Left renal pelvis (tissue), 4 donors: Measurements from ENCODE around the gene CC2D1B. TPM values are rescaled to one million over a fixed set of nuclear protein-coding genes. Genes with fewer than 3 reads are reported as not detected.
"Not testable (repeated sequence)": the region's sequence is repeated elsewhere in the genome, so short reads cannot be mapped to it uniquely, and the experiment has no call there.

Source experiments
- DNase-seq, 4 donors: peaks; one replicate each; pipeline ENCODE4 v3.0.0-alpha.2; 2013; ENCODE audit warnings: low read depth in 4 of 4, low spot score in 3 of 4
- polyA plus RNA-seq, 4 donors: library from polyadenylated mRNA; unstranded; fragments of 120-200 nt; gene quantifications; one replicate each; pipeline ENCODE4 v1.2.1, GENCODE V29; 2013; ENCODE audit not compliant: insufficient read length in 4 of 4

The CC2D1B gene, protein sequence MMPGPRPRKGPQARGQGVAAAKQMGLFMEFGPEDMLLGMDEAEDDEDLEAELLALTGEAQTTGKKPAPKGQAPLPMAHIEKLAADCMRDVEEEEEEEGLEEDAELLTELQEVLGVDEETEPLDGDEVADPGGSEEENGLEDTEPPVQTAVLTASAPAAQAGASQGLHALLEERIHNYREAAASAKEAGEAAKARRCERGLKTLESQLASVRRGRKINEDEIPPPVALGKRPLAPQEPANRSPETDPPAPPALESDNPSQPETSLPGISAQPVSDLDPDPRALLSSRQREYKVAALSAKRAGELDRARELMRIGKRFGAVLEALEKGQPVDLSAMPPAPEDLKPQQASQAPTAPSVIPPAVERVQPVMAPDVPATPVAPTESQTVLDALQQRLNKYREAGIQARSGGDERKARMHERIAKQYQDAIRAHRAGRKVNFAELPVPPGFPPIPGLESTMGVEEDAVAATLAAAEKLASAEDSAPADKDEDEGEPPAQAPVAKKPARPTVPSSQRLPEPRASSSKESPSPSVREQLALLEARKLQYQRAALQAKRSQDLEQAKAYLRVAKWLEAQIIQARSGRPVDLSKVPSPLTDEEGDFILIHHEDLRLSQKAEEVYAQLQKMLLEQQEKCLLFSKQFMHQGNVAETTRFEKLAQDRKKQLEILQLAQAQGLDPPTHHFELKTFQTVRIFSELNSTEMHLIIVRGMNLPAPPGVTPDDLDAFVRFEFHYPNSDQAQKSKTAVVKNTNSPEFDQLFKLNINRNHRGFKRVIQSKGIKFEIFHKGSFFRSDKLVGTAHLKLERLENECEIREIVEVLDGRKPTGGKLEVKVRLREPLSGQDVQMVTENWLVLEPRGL
- polyA plus RNA-seq, result 10 to 100 TPM; 19.5 to 38.6 (median 36.5) TPM

DNA sequence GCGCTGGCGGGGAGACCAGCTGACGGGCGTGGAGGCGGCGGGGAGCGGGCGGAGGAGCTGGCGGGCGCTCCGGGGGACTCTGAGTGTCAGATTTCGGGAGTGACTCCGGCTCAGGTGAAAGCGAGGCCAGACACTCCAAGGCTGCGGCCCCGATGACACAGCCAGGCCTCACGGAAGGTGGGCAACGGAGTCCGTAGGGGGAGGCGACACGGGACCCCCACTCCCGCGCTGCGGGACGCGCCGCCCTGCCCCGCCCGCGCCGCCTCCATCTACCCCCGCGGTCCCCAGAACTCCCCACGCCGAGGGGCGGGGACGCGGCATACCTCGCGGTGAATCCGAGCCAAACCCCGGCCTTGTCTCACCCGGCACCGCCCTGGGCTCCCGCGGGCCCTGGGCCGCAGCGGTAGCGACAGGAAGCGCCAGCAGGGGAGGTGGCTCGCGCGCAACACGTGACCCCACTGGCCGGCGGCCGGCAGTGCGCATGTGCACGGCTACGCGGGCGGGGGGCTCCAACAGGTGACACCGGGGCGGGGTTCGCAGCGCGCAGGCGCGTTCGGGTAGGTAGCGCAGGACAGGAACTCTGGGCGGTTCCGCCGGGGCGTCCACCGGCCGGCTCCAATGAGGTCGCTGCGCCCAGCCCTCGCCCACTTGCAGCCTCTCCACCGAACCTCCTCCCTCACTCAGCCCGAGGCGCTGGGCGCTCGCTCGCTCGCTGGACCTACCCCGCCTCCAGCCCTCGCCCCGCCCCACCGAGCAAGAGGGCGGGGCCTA lies at the start of gene CC2D1B:
TSS of gene CC2D1B (minus strand) at position 460 of the 771 bp plus-strand sequence. CDS start 1,585 bp downstream, outside the sequence.
- peak; percentile 93 to 94 (median 94) for DNase-seq

DNA sequence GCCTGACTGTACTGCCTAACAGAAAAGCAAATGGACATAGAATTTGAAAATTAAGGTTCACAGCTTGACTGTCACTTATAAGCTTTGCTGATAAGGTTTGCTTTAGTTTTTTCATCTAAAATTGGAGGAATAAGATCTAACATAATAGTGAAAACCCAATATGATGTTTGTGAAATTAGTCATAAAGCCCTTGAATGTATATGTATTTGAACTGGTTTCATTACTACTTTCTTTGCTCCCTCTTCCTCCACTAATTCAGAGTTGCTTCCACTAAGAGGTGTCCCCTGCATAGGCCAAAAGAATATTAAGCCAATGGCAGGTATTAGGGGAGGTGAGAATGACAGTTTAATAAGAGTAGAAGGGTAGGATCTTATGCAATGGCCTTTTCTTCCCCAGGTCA lies 48.9 kb upstream of the CC2D1B start:
- no peak for DNase-seq

DNA sequence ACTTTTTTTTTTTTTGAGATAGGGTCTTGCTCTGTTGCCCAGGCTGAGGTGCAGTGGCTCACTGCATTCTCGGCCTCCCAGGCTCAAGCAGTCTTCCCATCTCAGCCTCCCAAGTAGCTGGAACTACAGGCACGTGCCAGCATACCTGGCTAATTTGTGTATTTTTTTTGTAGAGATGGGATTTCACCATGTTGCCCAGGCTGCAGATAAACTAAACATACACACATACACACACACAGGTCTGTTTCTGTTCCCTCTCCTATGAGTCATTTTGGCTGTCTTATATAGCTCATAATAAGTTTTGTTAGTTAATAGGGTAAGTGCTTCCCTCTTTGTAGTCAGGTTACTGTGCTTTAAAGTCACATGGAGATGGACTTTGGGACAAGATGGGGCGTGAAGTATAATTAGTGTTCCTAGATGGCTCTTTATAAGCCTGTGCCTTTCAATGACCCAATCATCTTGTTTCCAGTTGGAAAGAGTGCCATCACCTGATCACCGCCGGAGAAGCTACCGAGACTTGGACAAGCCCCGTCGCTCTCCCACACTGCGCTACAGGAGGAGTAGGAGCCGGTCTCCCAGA lies 47.5 kb upstream of the CC2D1B start:
- no peak for DNase-seq

DNA sequence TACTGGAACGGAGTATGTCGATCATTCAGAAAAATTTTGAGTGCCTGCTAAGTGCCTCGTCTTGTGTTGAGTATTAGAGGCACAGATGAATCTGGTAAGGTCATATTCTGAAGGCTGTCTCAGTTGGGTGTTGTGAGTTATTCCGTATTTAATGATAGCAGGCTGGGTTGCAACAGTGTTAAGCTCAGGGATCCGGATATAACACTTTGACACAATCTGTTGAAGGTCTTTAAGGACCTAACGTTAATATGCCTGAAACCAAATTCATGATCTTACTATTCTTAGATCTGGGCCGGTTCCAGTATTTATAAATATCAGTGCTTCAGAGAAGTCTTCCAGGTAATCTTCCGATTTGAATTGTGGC lies 39.0 kb upstream of the CC2D1B start:
- no peak for DNase-seq

DNA sequence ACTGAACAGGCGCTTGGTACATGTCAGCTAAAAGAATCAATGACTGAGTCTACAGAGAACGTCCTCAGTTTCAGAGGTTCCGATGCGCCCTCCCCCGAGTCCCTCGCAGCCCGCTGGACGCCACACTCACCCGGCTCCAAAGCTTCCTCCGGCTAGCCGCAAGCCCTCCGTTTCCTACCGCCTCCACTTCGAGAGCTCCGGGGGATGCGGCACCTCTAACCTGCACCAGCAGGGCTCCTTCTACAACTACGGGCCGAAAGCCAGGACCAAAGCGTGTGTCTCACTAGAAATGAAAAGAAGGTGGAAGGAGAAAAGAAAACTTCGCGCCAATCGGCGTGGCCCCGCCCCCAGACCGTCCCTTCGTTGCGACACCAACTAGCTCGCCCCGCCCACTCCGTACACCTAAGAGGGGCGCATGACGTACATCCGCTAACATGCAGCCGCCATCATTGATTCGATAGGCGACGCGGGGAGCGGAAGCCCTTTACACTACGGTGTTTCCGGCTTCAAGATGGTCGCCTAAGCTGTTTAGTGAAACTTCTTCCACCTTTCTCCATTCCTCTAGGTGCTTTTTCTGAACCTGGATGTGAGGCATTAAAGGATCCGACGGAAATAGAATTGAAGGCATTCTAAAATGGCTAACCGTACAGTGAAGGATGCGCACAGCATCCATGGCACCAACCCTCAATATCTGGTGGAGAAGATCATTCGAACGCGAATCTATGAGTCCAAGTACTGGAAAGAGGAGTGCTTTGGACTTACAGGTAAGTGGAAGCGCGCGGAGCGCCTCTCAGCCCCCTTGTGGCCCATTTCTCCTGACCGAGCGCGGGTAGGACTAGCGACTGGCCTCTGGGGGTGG lies 38.3 kb upstream of the CC2D1B start, which contains the start of the genes ORC1 and PRPF38A:
TSS of gene ORC1 (minus strand) at position 308 of the 859 bp plus-strand sequence. CDS start 2,200 bp downstream, outside the sequence.
TSS of gene PRPF38A (plus strand) at position 487 of the 859 bp plus-strand sequence. CDS start at position 635, 148 bp downstream.
- peak; percentile 88 to 96 (median 92) for DNase-seq

DNA sequence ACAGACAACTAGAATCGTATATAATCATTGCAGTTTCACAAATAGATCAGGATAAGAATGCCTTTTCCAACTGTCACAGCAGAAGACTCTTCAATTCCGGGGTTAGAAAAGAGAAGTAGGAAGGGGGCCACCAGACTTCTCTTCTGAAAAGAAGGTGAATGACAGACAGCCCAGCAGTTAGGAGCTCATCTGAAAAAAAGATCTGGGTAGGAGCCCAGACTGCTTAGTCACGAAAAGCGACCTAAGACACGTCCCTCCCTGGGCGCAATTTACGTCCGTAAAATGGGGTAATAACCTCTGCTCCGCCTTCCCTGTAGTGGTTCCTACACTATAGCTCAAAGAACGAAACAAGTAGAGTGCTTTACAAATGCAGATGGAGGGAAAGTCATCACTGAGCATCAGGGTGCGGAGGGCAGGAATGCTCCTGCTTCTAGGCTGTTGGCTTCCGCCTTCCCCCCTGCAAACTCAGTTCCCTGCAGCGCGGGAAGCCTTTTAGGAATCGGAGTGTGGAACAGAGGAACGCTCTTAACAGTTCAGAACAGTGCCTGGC lies 37.6 kb upstream of the CC2D1B start:
- peak in 1 of 4 donors; percentile 7 for DNase-seq

DNA sequence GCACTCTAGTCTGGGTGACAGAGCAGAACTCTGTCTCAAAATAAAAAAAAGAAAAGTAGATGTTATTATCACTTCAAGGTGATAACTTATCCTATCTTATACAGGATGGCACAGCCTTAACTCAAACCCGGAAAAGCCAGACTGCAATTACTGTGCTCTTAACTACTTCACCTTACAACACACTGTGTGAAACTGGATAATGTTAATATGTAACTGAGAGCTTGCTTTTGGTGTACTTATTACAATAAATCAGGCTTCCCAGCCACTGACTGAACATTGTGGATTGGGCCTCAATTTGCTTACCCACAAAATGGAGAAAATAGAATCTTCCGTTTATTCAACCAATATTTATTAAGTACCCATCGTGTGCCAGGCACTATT lies 36.8 kb upstream of the CC2D1B start:
- DNase-seq, result no peak

DNA sequence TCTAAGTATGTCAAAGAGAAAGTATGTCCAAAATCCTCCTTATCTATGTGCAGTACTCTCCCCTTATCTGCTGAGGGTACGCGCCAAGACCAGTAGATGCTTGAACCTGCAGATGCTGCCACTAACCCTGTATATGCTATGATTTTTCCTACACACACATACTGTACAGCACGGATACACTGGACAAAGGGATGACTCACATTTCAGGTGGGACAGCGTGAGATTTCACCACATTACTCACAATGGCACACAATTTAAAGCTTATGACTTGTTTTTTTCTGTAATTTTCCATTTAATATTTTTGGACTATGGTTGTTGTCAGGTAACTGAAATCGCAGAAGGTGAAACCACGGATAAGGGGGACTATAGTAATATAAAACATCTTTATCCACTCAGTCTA lies 34.1 kb upstream of the CC2D1B start:
- DNase-seq, result no peak

DNA sequence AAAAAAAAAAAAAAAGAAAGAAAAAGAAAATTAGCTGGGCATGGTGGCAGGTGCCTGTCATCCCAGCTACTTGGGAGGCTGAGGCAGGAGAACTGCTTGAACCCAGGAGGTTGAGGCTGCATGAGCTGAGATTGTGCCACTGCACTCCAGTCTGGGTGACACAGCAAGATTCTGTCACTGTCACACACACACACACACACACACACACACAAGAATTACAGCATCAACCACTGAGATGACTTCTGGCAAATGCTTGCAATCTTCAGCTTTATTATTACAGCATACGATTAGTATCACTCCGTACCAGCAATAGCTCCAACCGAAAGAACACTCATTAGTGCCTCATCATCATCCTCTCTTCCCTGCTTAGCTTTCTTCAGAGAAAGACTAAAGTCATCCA lies 33.6 kb upstream of the CC2D1B start:
- DNase-seq, result no peak

DNA sequence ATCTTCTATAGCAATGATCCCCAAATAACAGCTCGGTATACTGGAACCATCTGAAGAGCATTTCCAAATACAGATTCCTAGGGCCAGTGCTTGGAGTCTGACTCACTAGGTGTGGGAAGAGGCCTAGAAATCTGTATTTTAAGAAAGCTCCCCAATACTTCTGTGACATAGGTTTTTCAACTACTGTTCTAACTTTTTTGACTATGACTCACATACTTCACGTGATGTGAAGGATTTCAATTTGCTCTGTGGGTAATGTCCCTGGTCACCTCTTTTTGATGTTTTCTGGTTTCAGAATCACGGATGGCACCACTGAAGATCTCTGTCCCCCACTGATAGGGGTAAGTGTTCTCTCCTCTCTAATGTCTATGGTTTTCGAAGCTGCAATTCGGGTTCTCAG lies 27.2 kb upstream of the CC2D1B start:
- no peak for DNase-seq

DNA sequence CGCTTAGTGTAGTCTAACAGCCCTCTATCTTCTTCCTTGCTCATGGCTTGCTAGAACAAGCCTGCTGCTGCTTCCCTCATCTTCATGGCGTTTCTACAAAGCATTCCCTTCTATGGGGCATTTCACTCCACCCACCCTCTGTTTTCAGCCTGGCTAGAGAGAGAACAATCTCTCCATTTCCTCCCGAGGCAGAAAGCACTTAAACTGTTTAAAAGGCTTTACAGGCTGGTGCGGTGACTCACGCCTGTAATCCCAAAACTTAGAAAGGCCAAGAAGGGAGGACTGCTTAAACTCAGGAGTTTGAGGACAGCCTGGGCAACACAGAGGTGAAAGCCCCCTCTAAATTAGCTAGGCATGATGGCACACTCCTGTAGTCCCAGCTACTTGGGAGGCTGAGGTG lies 20.5 kb upstream of the CC2D1B start:
- DNase-seq, result no peak

DNA sequence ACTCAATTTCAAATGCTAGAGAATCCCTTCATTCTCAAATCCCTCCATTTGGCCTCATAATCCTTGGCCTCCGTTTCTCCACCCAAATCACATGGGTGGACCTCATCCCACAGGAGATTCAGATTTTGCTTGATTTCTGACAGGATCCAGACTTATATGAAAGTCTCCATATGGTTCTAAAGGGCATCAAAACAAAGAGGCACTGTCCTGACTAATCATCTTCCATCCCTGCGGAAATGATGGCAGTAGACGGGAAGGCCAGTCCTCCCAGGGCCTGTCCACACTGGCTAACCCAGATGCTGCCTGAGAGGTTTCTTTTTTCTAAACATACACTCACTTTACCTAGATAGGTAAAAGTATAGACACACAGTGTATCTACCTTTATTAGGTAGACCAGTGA lies 19.4 kb upstream of the CC2D1B start:
- DNase-seq, result no peak

DNA sequence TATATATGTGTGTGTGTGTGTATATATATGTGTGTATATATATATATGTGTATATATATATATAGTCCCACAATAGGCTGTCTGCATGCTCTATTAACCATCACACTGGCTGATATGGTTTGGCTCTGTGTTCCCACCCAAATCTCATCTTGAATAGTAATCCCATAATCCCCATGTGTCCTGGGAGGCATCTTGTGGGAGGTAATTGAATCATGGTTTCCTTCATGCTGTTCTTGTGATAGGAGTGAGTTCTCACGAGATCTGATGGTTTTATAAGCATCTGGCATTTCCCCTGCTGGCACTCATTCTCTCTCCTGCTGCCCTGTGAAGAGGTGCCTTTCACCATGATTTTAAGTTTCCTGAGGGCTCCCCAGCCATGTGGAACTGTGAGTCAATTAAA lies 3.8 kb upstream of the CC2D1B start:
- not testable (repeated sequence) for DNase-seq

DNA sequence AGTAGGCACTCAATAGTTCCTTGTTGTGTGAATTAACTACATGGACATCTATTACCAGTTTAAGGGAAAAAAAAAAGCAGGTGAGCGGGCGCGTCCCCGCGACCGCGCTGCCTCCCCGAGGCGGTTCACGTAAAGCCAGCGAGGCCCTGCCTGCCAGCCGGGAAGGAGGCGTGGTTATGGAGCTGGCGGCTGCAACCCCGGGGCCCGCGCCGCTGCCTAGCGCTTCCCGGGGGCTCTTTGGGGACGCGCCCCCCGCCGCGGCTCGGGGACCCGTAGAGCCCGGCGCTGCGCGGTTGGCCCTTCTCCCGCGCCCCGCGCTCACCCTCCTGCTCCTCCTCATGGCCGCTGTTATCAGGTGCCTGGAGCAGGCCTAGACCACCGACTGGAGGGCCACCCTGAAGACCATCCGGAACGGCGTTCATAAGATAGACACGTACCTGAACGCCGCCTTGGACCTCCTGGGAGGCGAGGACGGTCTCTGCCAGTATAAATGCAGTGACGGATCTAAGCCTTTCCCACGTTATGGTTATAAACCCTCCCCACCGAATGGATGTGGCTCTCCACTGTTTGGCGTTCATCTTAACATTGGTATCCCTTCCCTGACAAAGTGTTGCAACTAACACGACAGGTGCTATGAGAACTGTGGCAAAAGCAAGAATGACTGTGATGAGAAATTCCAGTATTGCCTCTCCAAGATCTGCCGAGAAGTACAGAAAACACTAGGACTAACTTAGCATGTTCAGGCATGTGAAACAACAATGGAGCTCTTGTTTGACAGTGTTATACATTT lies 2.6 kb upstream of the CC2D1B start:
- DNase-seq, result peak in 1 of 4 donors; percentile 27

DNA sequence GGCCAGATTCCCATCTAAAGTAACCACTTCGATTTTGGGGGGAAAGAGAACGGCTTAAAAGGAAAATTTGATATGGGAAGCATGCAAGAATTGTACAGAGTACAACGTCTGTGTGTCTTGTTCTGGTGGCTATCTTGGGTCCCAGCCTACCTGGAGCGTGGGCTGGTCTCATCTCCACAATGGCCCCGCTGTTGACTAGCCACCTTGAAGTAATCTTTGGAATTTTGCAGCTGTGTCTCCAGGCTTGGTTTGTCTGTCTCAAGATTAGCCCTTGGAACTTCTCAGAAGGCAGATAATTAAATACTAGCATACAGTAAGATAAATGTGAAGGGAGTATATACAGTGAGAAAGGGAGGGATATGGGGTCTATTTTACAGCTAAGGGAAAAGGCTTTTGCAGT lies 1.3 kb upstream of the CC2D1B start:
- DNase-seq, result no peak

DNA sequence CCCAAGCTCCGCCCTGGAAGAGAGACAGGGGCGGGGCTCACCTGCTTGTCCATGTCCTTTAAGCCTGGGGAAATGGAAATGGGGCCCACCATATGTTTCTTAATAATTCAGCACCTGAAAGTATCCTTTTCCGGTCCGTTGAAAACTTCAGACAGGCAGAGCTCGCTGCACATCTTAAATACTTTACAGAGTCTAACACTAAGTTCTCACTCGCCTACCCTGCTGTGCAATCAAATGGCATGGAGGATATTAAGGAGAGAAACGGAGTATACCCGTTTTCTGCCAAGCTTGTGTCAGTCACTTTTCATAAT lies 467 bp upstream of the CC2D1B start:
- no peak for DNase-seq

DNA sequence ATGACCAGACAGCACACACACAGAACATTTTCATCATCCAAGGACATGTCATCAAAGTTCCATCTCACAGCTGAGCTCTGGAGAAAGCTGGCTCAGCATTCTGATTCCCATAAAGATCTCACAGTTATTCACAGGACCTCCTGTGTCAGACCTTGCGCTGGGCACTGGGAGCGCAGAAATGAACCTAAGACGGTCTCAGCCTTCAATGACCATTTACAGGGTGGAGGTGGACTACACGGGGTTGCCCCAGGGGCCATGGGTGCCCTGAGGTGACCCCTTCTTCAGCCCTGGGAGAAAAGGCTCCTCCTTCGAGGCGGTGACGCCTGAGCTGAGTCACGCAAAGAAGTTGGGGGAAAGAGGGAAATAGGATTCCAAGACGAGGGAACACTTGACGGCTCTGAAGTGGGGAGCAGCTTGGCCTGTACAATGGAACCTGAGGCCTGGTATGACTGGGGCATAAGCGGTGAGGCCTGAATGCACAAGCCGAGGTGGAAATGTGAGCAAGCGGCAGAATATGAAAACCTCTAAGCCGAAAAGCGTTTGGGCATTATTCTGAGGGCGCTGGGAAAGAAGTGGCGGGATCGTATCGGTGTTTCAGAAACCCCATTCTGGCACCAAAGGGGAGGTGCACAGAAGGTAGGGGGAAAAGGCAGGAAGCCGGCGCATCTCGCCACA lies 797 bp downstream of the CC2D1B start:
- DNase-seq, result no peak

DNA sequence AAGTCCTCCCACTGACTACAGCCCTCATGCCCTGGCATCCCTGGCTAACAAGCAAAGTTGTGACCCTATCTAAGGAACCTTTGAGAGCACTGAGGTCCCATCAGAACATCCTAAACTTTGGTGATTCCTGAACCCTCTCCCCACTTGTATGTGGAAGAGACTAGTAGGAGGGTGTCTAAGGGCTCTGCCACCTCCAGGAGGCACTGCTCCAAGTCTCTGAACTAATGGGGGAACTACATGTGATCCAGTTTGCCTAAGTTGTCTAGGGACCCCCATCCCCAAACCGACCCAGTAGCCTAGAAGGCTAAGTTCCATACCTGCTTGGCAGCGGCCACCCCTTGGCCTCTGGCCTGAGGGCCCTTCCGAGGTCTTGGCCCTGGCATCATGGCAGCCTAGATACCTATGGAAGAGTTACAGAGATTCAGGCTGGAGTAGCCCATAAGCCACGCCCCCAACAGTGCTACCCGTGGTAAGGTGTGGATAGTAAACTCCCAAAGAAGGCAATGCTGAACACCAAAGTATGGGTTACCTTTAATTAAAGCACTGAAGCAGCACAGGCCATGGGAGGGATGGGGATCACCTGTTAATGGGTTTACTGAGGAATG lies 1.7 kb downstream of the CC2D1B start:
- DNase-seq, result no peak
